ENCODE measurements around the gene NT5C1B.
A peak's percentile ranks its signal among the peaks of the same experiment; 100 is the strongest.

The NT5C1B gene

GRCh38 chr2:18559531-18560030, 29.8 kb downstream of the NT5C1B start:
- TF ChIP-seq CTCF (conservative IDR thresholded peaks at IDR 0.05; ENCODE audit: control insufficient read depth, insufficient read depth, low read depth, low read length): no peak
- H3K4me3 ChIP-seq (ENCODE audit: control insufficient read depth, low read depth, low read length): peak overlapping the region; percentile 73
- DNase-seq (ENCODE audit: low read depth): peak; percentile 16

GRCh38 chr2:18558458-18558857, 30.9 kb downstream of the NT5C1B start:
- H3K4me3 ChIP-seq (ENCODE audit: control insufficient read depth, low read depth, low read length): no peak overlapping the region
- TF ChIP-seq CTCF (conservative IDR thresholded peaks at IDR 0.05; ENCODE audit: control insufficient read depth, insufficient read depth, low read depth, low read length): no peak
- DNase-seq (ENCODE audit: low read depth): no peak

- TF ChIP-seq CTCF (conservative IDR thresholded peaks at IDR 0.05; ENCODE audit: control insufficient read depth, insufficient read depth, low read depth, low read length): no peak
- H3K4me3 ChIP-seq (ENCODE audit: control insufficient read depth, low read depth, low read length): no peak overlapping the region
- DNase-seq (ENCODE audit: low read depth): no peak
Observed at GRCh38 chr2:18557121-18557520, 32.2 kb downstream of the NT5C1B start.

GRCh38 chr2:18552351-18553077, 36.9 kb downstream of the NT5C1B start:
- TF ChIP-seq CTCF (conservative IDR thresholded peaks at IDR 0.05; ENCODE audit: control insufficient read depth, insufficient read depth, low read depth, low read length): no peak
- DNase-seq (ENCODE audit: low read depth): peak; percentile 64
- H3K4me3 ChIP-seq (ENCODE audit: control insufficient read depth, low read depth, low read length): no peak overlapping the region

GRCh38 chr2:18551623-18552022, 37.7 kb downstream of the NT5C1B start:
- TF ChIP-seq CTCF (conservative IDR thresholded peaks at IDR 0.05; ENCODE audit: control insufficient read depth, insufficient read depth, low read depth, low read length): no peak
- DNase-seq (ENCODE audit: low read depth): peak; percentile 59
- H3K4me3 ChIP-seq (ENCODE audit: control insufficient read depth, low read depth, low read length): no peak overlapping the region

- no peak for TF ChIP-seq CTCF (conservative IDR thresholded peaks at IDR 0.05; ENCODE audit: control insufficient read depth, insufficient read depth, low read depth, low read length)
- H3K4me3 ChIP-seq (ENCODE audit: control insufficient read depth, low read depth, low read length): no peak overlapping the region
- no peak for DNase-seq (ENCODE audit: low read depth)
Observed at GRCh38 chr2:18551169-18551568, 38.2 kb downstream of the NT5C1B start.
